Measurements from ENCODE around the gene LIPG.

DNA sequence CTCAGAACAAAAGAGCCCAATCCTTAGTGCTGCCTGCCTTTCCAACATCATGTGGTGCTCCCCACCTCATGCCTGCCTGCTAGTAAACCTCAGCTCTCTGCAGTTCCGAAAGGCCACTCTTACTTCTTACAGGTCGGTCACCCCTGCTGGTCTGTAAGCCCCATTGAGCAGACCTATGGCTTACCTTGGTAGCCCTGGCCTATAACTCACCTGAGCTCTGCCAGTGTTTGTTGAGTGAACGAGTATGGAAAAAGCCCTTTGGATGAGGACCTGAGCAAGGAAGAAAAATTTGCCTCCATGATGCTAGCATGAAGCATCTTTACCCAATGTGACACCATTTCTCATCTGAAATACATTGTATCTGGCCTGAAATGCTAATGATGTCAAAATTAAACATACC lies 83.3 kb downstream of the LIPG start:
- no peak for TF ChIP-seq POLR2A (IDR thresholded peaks at IDR 0.05)
- TF ChIP-seq, protein P1, sequence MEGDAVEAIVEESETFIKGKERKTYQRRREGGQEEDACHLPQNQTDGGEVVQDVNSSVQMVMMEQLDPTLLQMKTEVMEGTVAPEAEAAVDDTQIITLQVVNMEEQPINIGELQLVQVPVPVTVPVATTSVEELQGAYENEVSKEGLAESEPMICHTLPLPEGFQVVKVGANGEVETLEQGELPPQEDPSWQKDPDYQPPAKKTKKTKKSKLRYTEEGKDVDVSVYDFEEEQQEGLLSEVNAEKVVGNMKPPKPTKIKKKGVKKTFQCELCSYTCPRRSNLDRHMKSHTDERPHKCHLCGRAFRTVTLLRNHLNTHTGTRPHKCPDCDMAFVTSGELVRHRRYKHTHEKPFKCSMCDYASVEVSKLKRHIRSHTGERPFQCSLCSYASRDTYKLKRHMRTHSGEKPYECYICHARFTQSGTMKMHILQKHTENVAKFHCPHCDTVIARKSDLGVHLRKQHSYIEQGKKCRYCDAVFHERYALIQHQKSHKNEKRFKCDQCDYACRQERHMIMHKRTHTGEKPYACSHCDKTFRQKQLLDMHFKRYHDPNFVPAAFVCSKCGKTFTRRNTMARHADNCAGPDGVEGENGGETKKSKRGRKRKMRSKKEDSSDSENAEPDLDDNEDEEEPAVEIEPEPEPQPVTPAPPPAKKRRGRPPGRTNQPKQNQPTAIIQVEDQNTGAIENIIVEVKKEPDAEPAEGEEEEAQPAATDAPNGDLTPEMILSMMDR (IDR thresholded peaks at IDR 0.05) = no peak
